Mesenchymal stem cell (in vitro differentiated cells and primary cell): ENCODE data around the gene ARMH2.

Source experiments
- DNase-seq: peaks from one replicate; pipeline ENCODE4 v3.0.0-alpha.2; 2013
- H2AFZ ChIP-seq: one replicate; pipeline ENCODE4 v1.6.1; 2013; ENCODE audit warnings: low read depth, mild to moderate bottlenecking, control low read depth, inconsistent platforms, low read length, moderate library complexity
- H2AK5ac ChIP-seq: 2 replicates; pipeline ENCODE4 v1.6.1; 2013; ENCODE audit warnings: low read length, moderate library complexity, mild to moderate bottlenecking, inconsistent platforms; ENCODE audit not compliant: severe bottlenecking
- H2BK120ac ChIP-seq: one replicate; pipeline ENCODE4 v1.6.1; 2013; ENCODE audit warnings: low read depth, mild to moderate bottlenecking, inconsistent platforms, low read length, moderate library complexity
- H2BK12ac ChIP-seq, 2 experiments: one replicate each; pipeline ENCODE4 v1.6.1; 2013; ENCODE audit warnings: inconsistent platforms in 2 of 2, low read length in 2 of 2, mild to moderate bottlenecking in 2 of 2, moderate library complexity in 2 of 2, control low read depth in 1 of 2
- H2BK15ac ChIP-seq: one replicate; pipeline ENCODE4 v1.6.1; 2013; ENCODE audit warnings: mild to moderate bottlenecking, low read depth, inconsistent platforms; ENCODE audit not compliant: poor library complexity, severe bottlenecking
- H2BK5ac ChIP-seq: 2 replicates; pipeline ENCODE4 v1.6.1; 2013; ENCODE audit warnings: low read depth, mild to moderate bottlenecking, low read length, control low read depth, inconsistent platforms; ENCODE audit not compliant: poor library complexity, severe bottlenecking
- H3K14ac ChIP-seq, 2 experiments: one replicate each; pipeline ENCODE4 v1.6.1; 2013; ENCODE audit warnings: inconsistent platforms in 2 of 2, low read length in 2 of 2, control low read depth in 1 of 2, mild to moderate bottlenecking in 1 of 2, moderate library complexity in 1 of 2
- H3K18ac ChIP-seq, 2 experiments: one replicate each; pipeline ENCODE4 v1.6.1; 2013; ENCODE audit warnings: inconsistent platforms in 2 of 2, low read length in 2 of 2, control low read depth in 1 of 2, low read depth in 1 of 2, mild to moderate bottlenecking in 1 of 2
- H3K23ac ChIP-seq, 2 experiments: one replicate each; pipeline ENCODE4 v1.6.1; 2013; ENCODE audit warnings: inconsistent platforms in 2 of 2, low read length in 2 of 2, mild to moderate bottlenecking in 2 of 2, moderate library complexity in 2 of 2, control low read depth in 1 of 2
- H3K27ac ChIP-seq: 2 replicates; pipeline ENCODE4 v1.5.1; 2013; ENCODE audit warnings: mild to moderate bottlenecking, moderate library complexity, low read length, control low read depth, inconsistent platforms; ENCODE audit not compliant: poor library complexity, severe bottlenecking
- H3K27me3 ChIP-seq, 2 experiments: 2 replicates each; pipeline versions ENCODE4 v1.6.1 to v1.7.0; 2013; ENCODE audit warnings: low read length in 2 of 2, mild to moderate bottlenecking in 2 of 2, moderate library complexity in 2 of 2, control low read depth in 1 of 2, inconsistent platforms in 1 of 2; ENCODE audit not compliant: control insufficient read depth in 1 of 2, insufficient read depth in 1 of 2
- H3K36me3 ChIP-seq, 2 experiments: 2 replicates each; pipeline versions ENCODE4 v1.6.1 to v1.7.0; 2013; ENCODE audit warnings: low read length in 2 of 2, control low read depth in 1 of 2, inconsistent platforms in 1 of 2, low read depth in 1 of 2, mild to moderate bottlenecking in 1 of 2; ENCODE audit not compliant: insufficient read depth in 2 of 2, control insufficient read depth in 1 of 2
- H3K4ac ChIP-seq, 2 experiments: one replicate each; pipeline ENCODE4 v1.6.1; 2013; ENCODE audit warnings: inconsistent platforms in 2 of 2, low read length in 2 of 2, mild to moderate bottlenecking in 2 of 2, moderate library complexity in 2 of 2, control low read depth in 1 of 2, low read depth in 1 of 2
- H3K4me1 ChIP-seq: 2 replicates; pipeline ENCODE4 v1.6.1; 2013; ENCODE audit warnings: low read depth, low read length, control low read depth; ENCODE audit not compliant: control insufficient read depth, insufficient read depth
- H3K4me2 ChIP-seq: 2 replicates; pipeline ENCODE4 v1.6.1; 2013; ENCODE audit warnings: low read length, mild to moderate bottlenecking, inconsistent platforms; ENCODE audit not compliant: poor library complexity, severe bottlenecking
- H3K4me3 ChIP-seq, 2 experiments: 2 replicates each; pipeline versions ENCODE4 v1.5.1 to v1.7.0; 2013; ENCODE audit warnings: low read length in 2 of 2, mild to moderate bottlenecking in 2 of 2, control low read depth in 1 of 2, low read depth in 1 of 2; ENCODE audit not compliant: insufficient read depth in 1 of 2
- H3K79me1 ChIP-seq: replicated peaks from 2 replicates; pipeline ENCODE4 v1.6.1; 2013; ENCODE audit warnings: mild to moderate bottlenecking, control low read depth, low read length, inconsistent platforms; ENCODE audit not compliant: poor library complexity, severe bottlenecking
- H3K9ac ChIP-seq: 2 replicates; pipeline ENCODE4 v1.7.0; 2013; ENCODE audit warnings: mild to moderate bottlenecking, low read length, moderate library complexity
- H3K9me3 ChIP-seq: 2 replicates; pipeline ENCODE4 v1.7.0; 2013; ENCODE audit warnings: mild to moderate bottlenecking, low read length; ENCODE audit not compliant: control insufficient read depth
- H4K8ac ChIP-seq: one replicate; pipeline ENCODE4 v1.6.1; 2013; ENCODE audit warnings: inconsistent platforms, mild to moderate bottlenecking, low read length, moderate library complexity
- H4K91ac ChIP-seq: one replicate; pipeline ENCODE4 v1.6.1; 2013; ENCODE audit warnings: mild to moderate bottlenecking, low read length, inconsistent platforms
- WGBS: methylation state at CpG from one replicate; pipeline ENCODE4 v1.1.7; 2013; ENCODE audit warnings: mixed read lengths; 5-methylcytosine and 5-hydroxymethylcytosine counted together

Gene ARMH2

DNA sequence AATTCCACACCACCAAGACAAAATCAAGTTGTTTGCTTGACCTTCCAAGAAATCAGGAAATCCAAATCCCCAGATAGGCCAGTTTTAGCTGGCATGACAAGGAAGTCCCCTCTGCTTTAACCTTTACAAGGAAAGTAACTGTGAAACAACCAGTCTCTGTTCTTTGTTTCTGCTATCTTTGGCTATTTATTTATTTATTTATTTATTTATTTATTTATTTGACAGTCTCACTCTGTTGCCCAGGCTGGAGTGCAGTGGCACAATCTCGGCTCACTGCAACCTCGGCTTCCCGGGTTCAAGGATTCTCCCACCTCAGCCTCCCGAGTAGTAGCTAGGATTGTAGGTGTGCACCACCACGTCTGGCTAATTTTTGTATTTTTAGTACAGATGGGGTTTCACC, 38.5 kb downstream of the ARMH2 start:
- Histone ChIP-seq H3K4me1 (no peaks in the 10 kb centered on the region), H3K14ac (no peak overlapping the region), H3K27ac (no peak overlapping the region), H4K8ac (no peak overlapping the region), H3K27me3 (no peaks in the 10 kb centered on the region), H3K79me1 (no peaks in the 10 kb centered on the region), H3K4me2 (no peak overlapping the region), H2AFZ (no peak overlapping the region), H3K9ac (no peak overlapping the region), H3K36me3 (no peaks in the 10 kb centered on the region), H2BK5ac (no peak overlapping the region), H2AK5ac (no peak overlapping the region), H2BK12ac (no peak overlapping the region), H2BK15ac (no peak overlapping the region), H3K18ac (no peak overlapping the region), H3K4me3 (no peak overlapping the region), H3K23ac (no peak overlapping the region), H2BK120ac (no peak overlapping the region), H4K91ac (no peak overlapping the region), H3K4ac (no peak overlapping the region), H3K9me3 (no peaks in the 10 kb centered on the region)
- WGBS: 96% methylated on average over 5 of the region's 5 CpGs
- no peak for DNase-seq

DNA sequence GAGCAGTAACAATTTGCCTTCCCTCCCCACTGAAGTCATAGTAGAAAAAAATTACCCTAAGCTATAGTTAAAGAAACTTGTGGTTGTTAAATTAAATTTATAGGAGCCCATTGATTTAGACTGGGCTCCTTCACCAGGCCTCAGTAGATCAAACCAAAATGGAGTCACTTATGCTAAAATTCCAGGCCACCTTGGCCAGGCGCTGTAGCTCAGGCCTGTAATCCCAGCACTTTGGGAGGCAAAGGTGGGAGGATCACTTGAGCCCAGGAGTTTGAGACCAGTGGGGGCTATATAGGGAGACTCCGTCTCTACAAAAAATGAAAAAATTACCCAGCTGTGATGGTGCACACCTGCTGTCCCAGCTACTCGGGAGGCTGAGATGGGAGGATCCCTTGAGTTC, 39.0 kb downstream of the ARMH2 start:
- WGBS: 93% methylated on average over 3 of the region's 3 CpGs
- Histone ChIP-seq H2AK5ac (no peak overlapping the region), H4K91ac (no peak overlapping the region), H3K79me1 (no peaks in the 10 kb centered on the region), H3K4me1 (no peaks in the 10 kb centered on the region), H3K18ac (no peak overlapping the region), H2BK5ac (no peak overlapping the region), H3K23ac (no peak overlapping the region), H2AFZ (no peak overlapping the region), H3K4ac (no peak overlapping the region), H3K27me3 (no peaks in the 10 kb centered on the region), H2BK12ac (no peak overlapping the region), H3K27ac (no peak overlapping the region), H3K14ac (no peak overlapping the region), H2BK120ac (no peak overlapping the region), H3K4me3 (no peak overlapping the region), H3K36me3 (no peaks in the 10 kb centered on the region), H3K4me2 (no peak overlapping the region), H2BK15ac (no peak overlapping the region), H3K9me3 (no peaks in the 10 kb centered on the region), H4K8ac (no peak overlapping the region), H3K9ac (no peak overlapping the region)
- no peak for DNase-seq

DNA sequence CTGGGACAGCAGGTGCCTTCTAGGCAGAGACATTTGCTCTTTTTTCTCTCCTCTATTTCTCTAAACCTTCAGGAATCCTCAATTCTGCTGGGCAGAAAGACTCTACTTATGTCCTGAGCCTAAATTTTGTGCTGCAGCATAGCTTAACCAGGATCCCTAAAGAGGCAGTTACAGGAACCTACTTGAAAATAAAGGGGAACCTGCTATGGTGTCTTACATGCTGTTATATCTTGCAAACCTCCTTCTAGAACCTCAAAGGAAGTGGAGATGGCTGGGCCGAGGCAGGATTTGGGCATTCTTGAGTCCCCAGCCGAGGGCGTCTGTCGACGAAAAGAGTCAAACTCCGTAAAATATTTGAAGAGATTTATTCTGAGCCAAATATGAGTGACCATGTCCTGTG, 41.1 kb downstream of the ARMH2 start:
- no peak overlapping the region for H2AK5ac ChIP-seq
- H3K9ac ChIP-seq: no peak overlapping the region
- no peak for DNase-seq
- H2AFZ ChIP-seq: no peak overlapping the region
- no peak overlapping the region for H3K4me2 ChIP-seq
- no peak overlapping the region for H3K23ac ChIP-seq
- H3K79me1 ChIP-seq: no peaks in the 10 kb centered on the region
- H3K4ac ChIP-seq: no peak overlapping the region
- WGBS: 97% methylated on average over 6 of the region's 6 CpGs
- no peak overlapping the region for H2BK15ac ChIP-seq
- no peak overlapping the region for H3K14ac ChIP-seq
- no peaks in the 10 kb centered on the region for H3K36me3 ChIP-seq
- no peaks in the 10 kb centered on the region for H3K9me3 ChIP-seq
- H4K8ac ChIP-seq: no peak overlapping the region
- no peak overlapping the region for H3K27ac ChIP-seq
- no peak overlapping the region for H4K91ac ChIP-seq
- no peaks in the 10 kb centered on the region for H3K4me1 ChIP-seq
- H3K27me3 ChIP-seq: no peaks in the 10 kb centered on the region
- no peak overlapping the region for H3K18ac ChIP-seq
- H2BK5ac ChIP-seq: no peak overlapping the region
- H2BK12ac ChIP-seq: no peak overlapping the region
- H3K4me3 ChIP-seq: no peak overlapping the region
- H2BK120ac ChIP-seq: no peak overlapping the region

DNA sequence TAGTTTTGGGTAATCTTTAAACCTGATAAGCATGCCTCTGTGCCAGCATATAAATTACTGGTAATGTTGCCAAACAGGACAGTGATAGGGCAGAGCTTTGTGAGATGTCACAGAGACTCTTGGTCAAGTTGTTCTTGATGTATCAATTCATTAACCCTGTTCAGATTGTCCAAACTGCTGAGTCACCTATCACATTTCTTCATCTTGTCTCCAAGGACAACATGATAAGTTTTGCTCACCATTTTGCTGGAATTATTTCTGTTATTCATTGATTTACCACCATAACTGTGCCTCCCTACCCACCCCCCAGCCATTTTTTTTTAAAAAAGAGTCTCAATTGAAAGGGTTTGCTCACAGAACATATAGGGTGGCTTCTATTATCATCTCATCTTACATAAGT, 43.4 kb downstream of the ARMH2 start:
- no peak overlapping the region for H2AFZ ChIP-seq
- H4K91ac ChIP-seq: no peak overlapping the region
- no peaks in the 10 kb centered on the region for H3K27me3 ChIP-seq
- H4K8ac ChIP-seq: no peak overlapping the region
- DNase-seq: no peak
- no peak overlapping the region for H2BK12ac ChIP-seq
- H3K27ac ChIP-seq: no peak overlapping the region
- H3K18ac ChIP-seq: no peak overlapping the region
- H2BK120ac ChIP-seq: no peak overlapping the region
- no peaks in the 10 kb centered on the region for H3K9me3 ChIP-seq
- no peak overlapping the region for H2BK15ac ChIP-seq
- H3K4me3 ChIP-seq: no peak overlapping the region
- H3K14ac ChIP-seq: no peak overlapping the region
- H3K4me1 ChIP-seq: no peaks in the 10 kb centered on the region
- H3K79me1 ChIP-seq: no peaks in the 10 kb centered on the region
- H3K36me3 ChIP-seq: no peaks in the 10 kb centered on the region
- no peak overlapping the region for H3K9ac ChIP-seq
- H3K4me2 ChIP-seq: no peak overlapping the region
- H3K4ac ChIP-seq: no peak overlapping the region
- no peak overlapping the region for H2BK5ac ChIP-seq
- no peak overlapping the region for H2AK5ac ChIP-seq
- no peak overlapping the region for H3K23ac ChIP-seq
